Fibroblast of lung (primary cell): ENCODE measurements around the gene FOXI1. TPM values are rescaled to one million over a fixed set of nuclear protein-coding genes. Genes with fewer than 3 reads are reported as not detected.

Experiments
- DNase-seq, 2 donors: peaks; one replicate each; pipeline versions ENCODE4 v3.0.0 to v3.0.0-alpha.2; 2010; ENCODE audit warnings: low read depth in 2 of 2
- H2AFZ ChIP-seq: 2 replicates; pipeline ENCODE4 v1.5.1; 2012; ENCODE audit warnings: low read length, control low read depth, inconsistent platforms
- H3K27ac ChIP-seq: 2 replicates; pipeline ENCODE4 v1.5.1; 2011; ENCODE audit warnings: low read length, control low read depth; ENCODE audit not compliant: insufficient read depth
- H3K27me3 ChIP-seq: 2 replicates; pipeline ENCODE4 v1.5.1; 2011; ENCODE audit warnings: mild to moderate bottlenecking, low read length; ENCODE audit not compliant: control insufficient read depth, insufficient read depth
- H3K36me3 ChIP-seq: 2 replicates; pipeline ENCODE4 v1.5.1; 2011; ENCODE audit warnings: low read length; ENCODE audit not compliant: control insufficient read depth, insufficient read depth
- H3K4me1 ChIP-seq: 2 replicates; pipeline ENCODE4 v1.5.1; 2011; ENCODE audit warnings: low read length; ENCODE audit not compliant: control insufficient read depth, insufficient read depth; ENCODE audit errors: extremely low read depth
- H3K4me2 ChIP-seq: 2 replicates; pipeline ENCODE4 v1.5.1; 2011; ENCODE audit warnings: low read length, control low read depth; ENCODE audit not compliant: insufficient read depth; ENCODE audit errors: extremely low read depth
- H3K4me3 ChIP-seq, 4 experiments: fragments of 200-600 bp in 1 of 4; sonication (generic) in 1 of 4; replicated peaks in 1 of 4; 2 replicates each; pipeline ENCODE4 v1.5.1; 2011 to 2016; ENCODE audit warnings: low read length in 4 of 4, low read depth in 3 of 4, mild to moderate bottlenecking in 3 of 4, control low read depth in 2 of 4, inconsistent platforms in 1 of 4, mixed read lengths in 1 of 4; ENCODE audit not compliant: insufficient read depth in 1 of 4; ENCODE audit errors: control extremely low read depth in 1 of 4
- H3K79me2 ChIP-seq: 2 replicates; pipeline ENCODE4 v1.5.1; 2012; ENCODE audit warnings: mild to moderate bottlenecking, low read length, inconsistent platforms; ENCODE audit not compliant: control insufficient read depth, insufficient read depth
- H3K9ac ChIP-seq: 2 replicates; pipeline ENCODE4 v1.5.1; 2011; ENCODE audit warnings: mild to moderate bottlenecking, low read length, control low read depth; ENCODE audit not compliant: insufficient read depth
- H3K9me3 ChIP-seq: 2 replicates; pipeline ENCODE4 v1.5.1; 2012; ENCODE audit warnings: low read depth, low read length; ENCODE audit not compliant: control insufficient read depth, insufficient read depth
- H4K20me1 ChIP-seq: 2 replicates; pipeline ENCODE4 v1.5.1; 2011; ENCODE audit warnings: low read length; ENCODE audit not compliant: control insufficient read depth, insufficient read depth; ENCODE audit errors: extremely low read depth
- EZH2 ChIP-seq: IDR thresholded peaks from 2 replicates; pipeline ENCODE4 v1.5.1; 2012; ENCODE audit warnings: low read length, control low read depth, mild to moderate bottlenecking; ENCODE audit errors: missing control alignments
- polyA plus RNA-seq, 2 donors: library from polyadenylated mRNA; depleted of rRNA in 1 of 2; stranded (reverse) in 1 of 2; unstranded in 1 of 2; fragments of >200 nt; gene quantifications; 2 replicates each; pipeline ENCODE4 v1.2.1, GENCODE V29; 2011 to 2012; ENCODE audit warnings: missing spikeins in 1 of 2
- total RNA-seq: library from RNA; depleted of rRNA; stranded (reverse); fragments of >200 nt; gene quantifications from 2 replicates; pipeline ENCODE4 v1.2.1, GENCODE V29; 2014

Gene FOXI1
- total and polyA plus RNA-seq, 2 donors (not counting 1 experiment from before 2014, with no cell fraction given), result not detected

DNA sequence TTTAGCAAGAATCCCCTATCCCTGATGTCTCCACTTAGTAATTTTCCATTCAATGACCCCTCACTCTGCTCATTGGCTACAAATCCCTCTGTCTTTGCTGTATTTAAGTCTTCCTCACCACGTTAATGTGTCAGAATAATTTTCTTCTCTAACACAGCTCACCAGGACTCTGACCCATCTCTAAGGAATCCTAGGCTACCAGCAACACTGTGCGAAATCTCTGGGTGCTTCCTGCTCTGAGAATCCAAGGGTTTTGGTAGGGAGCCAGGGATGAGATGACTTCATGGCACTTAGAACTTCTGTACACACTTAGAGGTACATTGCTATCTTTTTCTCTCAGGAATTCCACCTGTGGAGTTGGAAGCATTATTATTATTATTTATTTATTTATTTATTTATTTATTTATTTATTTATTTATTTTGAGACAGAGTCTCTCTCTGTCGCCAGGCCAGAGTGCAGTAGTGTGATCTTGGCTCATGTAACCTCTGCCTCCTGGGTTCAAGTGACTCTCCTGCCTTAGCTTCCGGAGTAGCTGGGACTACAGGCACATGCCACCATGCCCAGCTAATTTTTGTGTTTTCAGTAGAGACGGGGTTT is 53.5 kb downstream of the FOXI1 start:
- Histone ChIP-seq H4K20me1 (no peaks in the 10 kb centered on the region), H3K27me3 (no peaks in the 10 kb centered on the region), H3K27ac (no peak overlapping the region), H3K4me1 (no peaks in the 10 kb centered on the region), H3K4me3 (no peak overlapping the region), H3K9me3 (no peaks in the 10 kb centered on the region), H3K79me2 (no peaks in the 10 kb centered on the region), H3K4me2 (no peak overlapping the region), H3K9ac (no peak overlapping the region), H3K36me3 (no peaks in the 10 kb centered on the region), H2AFZ (no peak overlapping the region)
- TF ChIP-seq EZH2, result no peak
- DNase-seq, result peak in 1 of 2 donors; percentile 82

Other genes starting within 250 kb of the FOXI1 start
- gene INSYN2B, start 125.4 kb upstream of the FOXI1 start, total RNA-seq, result 2.8 and 3.6 TPM in 2 replicates
- gene INSYN2B, start 125.4 kb upstream of the FOXI1 start, polyA plus RNA-seq, result 6.3 and 18.0 TPM in 2 replicates
- not detected in 2 replicates for gene C5orf58, start 127.1 kb downstream of the FOXI1 start, total RNA-seq
- gene C5orf58, start 127.1 kb downstream of the FOXI1 start, polyA plus RNA-seq, result not detected in 2 replicates
- under 0.01 TPM in 1 of 2 replicates, not detected in the other for gene LCP2, start 191.9 kb downstream of the FOXI1 start, total RNA-seq
- not detected in 2 replicates for gene LCP2, start 191.9 kb downstream of the FOXI1 start, polyA plus RNA-seq